ENCODE data around the gene PLAC8.
A peak's percentile ranks its signal among the peaks of the same experiment; 100 is the strongest.
"Not testable (repeated sequence)": the region's sequence is repeated elsewhere in the genome, so short reads cannot be mapped to it uniquely, and the experiment has no call there.

Gene PLAC8

DNA sequence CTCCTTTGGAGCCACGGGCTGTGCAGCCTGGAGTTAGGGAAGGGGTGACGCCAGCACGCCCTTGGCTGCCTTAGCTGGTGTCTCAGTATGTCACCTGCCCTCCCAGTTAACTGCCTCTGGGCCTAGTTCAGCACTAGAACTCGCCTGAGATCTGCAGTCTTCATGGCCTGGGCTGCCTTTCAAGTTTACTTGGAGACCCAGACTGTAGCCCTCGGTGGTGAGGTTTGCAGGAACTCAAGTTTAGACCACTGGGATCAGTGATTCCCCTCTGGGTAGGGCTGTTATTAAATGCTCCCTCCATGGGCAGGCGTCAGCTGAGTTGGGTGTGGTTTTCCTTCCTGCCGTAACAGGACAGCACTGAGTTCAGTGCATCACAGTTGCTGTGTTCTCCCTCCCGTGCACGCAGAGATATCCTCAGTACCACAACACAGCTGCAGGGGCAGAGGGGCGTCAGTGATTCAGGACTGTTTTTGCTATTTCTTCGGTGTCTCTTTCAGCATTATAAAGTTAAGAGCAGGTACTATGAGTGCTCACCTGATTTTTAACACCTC lies 30.5 kb downstream of the PLAC8 start:
- no peak overlapping the region for H3K4me3 ChIP-seq (ENCODE audit: low read length)
- TF ChIP-seq, protein P1, sequence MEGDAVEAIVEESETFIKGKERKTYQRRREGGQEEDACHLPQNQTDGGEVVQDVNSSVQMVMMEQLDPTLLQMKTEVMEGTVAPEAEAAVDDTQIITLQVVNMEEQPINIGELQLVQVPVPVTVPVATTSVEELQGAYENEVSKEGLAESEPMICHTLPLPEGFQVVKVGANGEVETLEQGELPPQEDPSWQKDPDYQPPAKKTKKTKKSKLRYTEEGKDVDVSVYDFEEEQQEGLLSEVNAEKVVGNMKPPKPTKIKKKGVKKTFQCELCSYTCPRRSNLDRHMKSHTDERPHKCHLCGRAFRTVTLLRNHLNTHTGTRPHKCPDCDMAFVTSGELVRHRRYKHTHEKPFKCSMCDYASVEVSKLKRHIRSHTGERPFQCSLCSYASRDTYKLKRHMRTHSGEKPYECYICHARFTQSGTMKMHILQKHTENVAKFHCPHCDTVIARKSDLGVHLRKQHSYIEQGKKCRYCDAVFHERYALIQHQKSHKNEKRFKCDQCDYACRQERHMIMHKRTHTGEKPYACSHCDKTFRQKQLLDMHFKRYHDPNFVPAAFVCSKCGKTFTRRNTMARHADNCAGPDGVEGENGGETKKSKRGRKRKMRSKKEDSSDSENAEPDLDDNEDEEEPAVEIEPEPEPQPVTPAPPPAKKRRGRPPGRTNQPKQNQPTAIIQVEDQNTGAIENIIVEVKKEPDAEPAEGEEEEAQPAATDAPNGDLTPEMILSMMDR (conservative IDR thresholded peaks at IDR 0.05; ENCODE audit: low read length): no peak
- DNase-seq (ENCODE audit: low read depth): no peak

GRCh38 chr4:83082777-83083176 lies 31.8 kb downstream of the PLAC8 start:
- peak; percentile 40 for DNase-seq (ENCODE audit: low read depth)
- TF ChIP-seq, protein P1 (conservative IDR thresholded peaks at IDR 0.05; ENCODE audit: low read length): no peak
- H3K4me3 ChIP-seq (ENCODE audit: low read length): no peak overlapping the region

- TF ChIP-seq, protein P1 (conservative IDR thresholded peaks at IDR 0.05; ENCODE audit: low read length): no peak
- DNase-seq (ENCODE audit: low read depth): no peak
- no peak overlapping the region for H3K4me3 ChIP-seq (ENCODE audit: low read length)
Measured at GRCh38 chr4:83080561-83080960, 34.0 kb downstream of the PLAC8 start.

- no peak overlapping the region for H3K4me3 ChIP-seq (ENCODE audit: low read length)
- TF ChIP-seq, protein P1 (conservative IDR thresholded peaks at IDR 0.05; ENCODE audit: low read length): no peak
- DNase-seq (ENCODE audit: low read depth): peak; percentile 85
Measured at GRCh38 chr4:83075311-83076095, 39.0 kb downstream of the PLAC8 start.

GRCh38 chr4:83074783-83075182 lies 39.7 kb downstream of the PLAC8 start:
- not testable (repeated sequence) for DNase-seq (ENCODE audit: low read depth); H3K4me3 ChIP-seq (ENCODE audit: low read length)

GRCh38 chr4:83074086-83074704 lies 40.3 kb downstream of the PLAC8 start:
- H3K4me3 ChIP-seq (ENCODE audit: low read length): no peak overlapping the region
- TF ChIP-seq, protein P1 (conservative IDR thresholded peaks at IDR 0.05; ENCODE audit: low read length): peak; percentile 88
- DNase-seq (ENCODE audit: low read depth): peak; percentile 91

GRCh38 chr4:83071116-83071515 lies 43.4 kb downstream of the PLAC8 start:
- H3K4me3 ChIP-seq (ENCODE audit: low read length): no peak overlapping the region
- TF ChIP-seq, protein P1 (conservative IDR thresholded peaks at IDR 0.05; ENCODE audit: low read length): no peak
- peak; percentile 2 for DNase-seq (ENCODE audit: low read depth)
